GM12865 (cell line): ENCODE results near the gene GPR142.

Experiments
- DNase-seq: peaks from one replicate; pipeline ENCODE4 v3.0.0; 2010; ENCODE audit warnings: low read depth
- H3K4me3 ChIP-seq: 2 replicates; pipeline ENCODE4 v1.5.1; 2011; ENCODE audit warnings: mild to moderate bottlenecking, low read depth, low read length, control low read depth
- TF ChIP-seq, protein P1 (sequence below): IDR thresholded peaks from 2 replicates; pipeline ENCODE4 v1.5.1; 2011; ENCODE audit warnings: low read length, control low read depth, low read depth, inconsistent platforms; ENCODE audit not compliant: insufficient read depth; ENCODE audit errors: missing control alignments

The GPR142 gene, protein sequence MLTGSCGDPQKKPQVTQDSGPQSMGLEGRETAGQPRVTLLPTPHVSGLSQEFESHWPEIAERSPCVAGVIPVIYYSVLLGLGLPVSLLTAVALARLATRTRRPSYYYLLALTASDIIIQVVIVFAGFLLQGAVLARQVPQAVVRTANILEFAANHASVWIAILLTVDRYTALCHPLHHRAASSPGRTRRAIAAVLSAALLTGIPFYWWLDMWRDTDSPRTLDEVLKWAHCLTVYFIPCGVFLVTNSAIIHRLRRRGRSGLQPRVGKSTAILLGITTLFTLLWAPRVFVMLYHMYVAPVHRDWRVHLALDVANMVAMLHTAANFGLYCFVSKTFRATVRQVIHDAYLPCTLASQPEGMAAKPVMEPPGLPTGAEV

DNA sequence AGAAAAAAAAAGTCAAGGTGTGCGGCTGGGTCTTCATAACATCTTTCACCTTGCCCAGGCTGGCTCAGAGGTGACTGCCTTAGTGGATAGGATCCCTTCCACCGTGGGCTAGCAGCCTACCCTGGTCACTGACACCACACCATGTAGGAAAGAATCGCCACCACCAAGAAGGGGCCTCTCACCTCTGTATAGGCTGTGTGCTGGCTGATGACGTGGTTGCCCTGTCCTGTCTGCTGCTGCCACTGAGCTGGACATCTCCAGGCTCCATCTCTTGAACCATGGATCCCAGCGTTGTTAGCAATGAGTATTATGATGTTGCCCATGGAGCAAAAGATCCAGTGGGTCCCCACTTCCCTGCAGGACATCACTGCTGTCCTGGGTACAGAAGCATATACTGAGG lies at the start of gene GPR142:
TSS of gene GPR142 (plus strand) at position 301 of the 400 bp plus-strand sequence. CDS start 2,035 bp downstream, outside the sequence.
- H3K4me3 ChIP-seq: no peak within 1 kb of the TSS
- TF ChIP-seq, protein P1, sequence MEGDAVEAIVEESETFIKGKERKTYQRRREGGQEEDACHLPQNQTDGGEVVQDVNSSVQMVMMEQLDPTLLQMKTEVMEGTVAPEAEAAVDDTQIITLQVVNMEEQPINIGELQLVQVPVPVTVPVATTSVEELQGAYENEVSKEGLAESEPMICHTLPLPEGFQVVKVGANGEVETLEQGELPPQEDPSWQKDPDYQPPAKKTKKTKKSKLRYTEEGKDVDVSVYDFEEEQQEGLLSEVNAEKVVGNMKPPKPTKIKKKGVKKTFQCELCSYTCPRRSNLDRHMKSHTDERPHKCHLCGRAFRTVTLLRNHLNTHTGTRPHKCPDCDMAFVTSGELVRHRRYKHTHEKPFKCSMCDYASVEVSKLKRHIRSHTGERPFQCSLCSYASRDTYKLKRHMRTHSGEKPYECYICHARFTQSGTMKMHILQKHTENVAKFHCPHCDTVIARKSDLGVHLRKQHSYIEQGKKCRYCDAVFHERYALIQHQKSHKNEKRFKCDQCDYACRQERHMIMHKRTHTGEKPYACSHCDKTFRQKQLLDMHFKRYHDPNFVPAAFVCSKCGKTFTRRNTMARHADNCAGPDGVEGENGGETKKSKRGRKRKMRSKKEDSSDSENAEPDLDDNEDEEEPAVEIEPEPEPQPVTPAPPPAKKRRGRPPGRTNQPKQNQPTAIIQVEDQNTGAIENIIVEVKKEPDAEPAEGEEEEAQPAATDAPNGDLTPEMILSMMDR: no peak
- no peak for DNase-seq

DNA sequence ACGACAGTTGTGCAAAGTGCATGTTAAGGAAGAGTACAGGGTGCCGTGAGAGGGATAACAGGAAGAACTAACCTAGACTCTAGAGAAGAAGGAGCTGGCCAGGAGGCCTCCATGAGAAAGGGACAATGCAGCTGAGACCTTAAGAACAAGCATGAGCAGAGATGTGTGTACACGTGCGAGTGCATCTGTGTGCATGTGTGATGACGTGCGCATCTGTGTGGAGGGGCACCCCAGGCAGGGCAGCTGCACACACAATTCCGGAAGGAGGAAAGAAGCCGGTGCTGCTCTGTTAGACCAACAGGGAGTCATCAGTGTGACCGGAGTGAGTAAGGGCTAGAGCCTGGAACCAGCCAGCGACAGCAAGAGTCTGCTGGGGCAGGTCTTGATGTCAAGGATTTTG lies 48.9 kb upstream of the GPR142 start:
- H3K4me3 ChIP-seq: no peak overlapping the region
- TF ChIP-seq, protein P1: no peak
- DNase-seq: no peak

DNA sequence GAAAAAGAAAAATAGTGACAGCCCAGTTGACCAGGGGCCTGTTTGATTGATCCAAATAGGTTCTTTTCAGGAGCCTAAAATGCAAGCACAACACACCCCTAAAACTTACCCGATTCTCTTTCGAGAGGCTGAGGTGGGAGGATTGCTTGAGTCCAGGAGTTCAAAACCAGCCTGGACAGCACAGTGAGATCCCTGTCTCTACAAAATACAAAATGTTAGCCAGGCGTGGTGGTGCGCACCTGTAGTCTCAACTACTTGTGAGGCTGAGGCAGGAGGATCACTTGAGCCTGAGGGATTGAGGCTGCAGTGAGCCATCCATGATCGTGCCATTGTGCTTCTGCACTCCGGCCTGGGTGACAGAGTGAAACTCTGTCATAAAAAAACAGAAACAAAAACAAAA lies 42.8 kb upstream of the GPR142 start:
- DNase-seq: no peak
- TF ChIP-seq, protein P1: no peak
- no peak overlapping the region for H3K4me3 ChIP-seq

DNA sequence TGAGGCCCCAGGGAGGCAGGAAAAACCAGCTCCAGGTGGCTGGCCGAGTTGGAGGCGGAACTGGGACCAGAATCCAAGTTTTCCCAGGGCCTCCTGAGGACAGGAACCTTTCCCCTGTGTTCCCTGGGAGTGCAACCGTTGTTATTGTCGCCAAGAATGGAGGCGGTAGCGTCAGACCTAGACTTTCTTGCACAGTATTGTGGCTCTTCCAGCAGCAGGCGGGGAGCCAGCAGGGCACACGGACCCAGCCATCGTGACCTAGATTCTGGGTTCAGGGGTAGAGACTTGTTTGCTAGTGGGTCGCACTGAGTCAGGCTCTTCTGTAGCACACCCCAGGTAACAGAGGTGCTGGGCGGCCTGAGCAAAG lies 41.9 kb upstream of the GPR142 start:
- no peak overlapping the region for H3K4me3 ChIP-seq
- no peak for DNase-seq
- TF ChIP-seq, protein P1: no peak

DNA sequence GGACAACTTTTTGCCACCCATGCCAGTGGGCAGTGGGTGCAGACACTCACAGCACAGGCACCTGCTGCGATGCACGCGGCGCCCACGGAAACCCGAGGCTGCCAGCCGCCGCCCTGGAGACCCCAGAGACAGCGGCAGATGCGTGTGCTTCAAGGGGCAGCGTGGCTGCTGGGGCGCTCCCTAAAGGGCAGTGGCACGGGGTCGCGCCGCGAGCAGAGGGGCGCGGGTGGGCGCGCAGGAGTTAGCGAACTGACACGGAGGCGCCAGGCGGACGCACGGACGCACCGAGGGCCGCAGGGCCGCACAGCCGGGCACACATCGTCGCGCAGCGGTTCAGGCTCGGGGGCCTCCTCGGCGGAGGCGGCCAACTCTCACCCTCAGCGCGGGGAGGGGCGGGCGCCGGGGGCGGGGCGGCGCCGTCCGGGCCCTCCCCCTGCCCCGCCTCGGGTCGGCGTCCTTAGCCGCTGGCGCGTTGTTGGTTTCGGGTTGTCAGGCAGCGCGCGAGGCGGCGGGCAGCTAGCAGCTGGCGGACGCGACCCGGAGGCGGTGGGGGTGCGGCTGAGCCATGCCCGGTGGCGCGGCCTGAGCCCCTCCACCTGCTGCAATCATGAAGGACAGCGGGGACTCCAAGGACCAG lies 41.4 kb upstream of the GPR142 start, which contains the start of gene KIF19:
TSS of gene KIF19 (plus strand) at position 484 of the 637 bp plus-strand sequence. CDS start at position 608, 124 bp downstream.
- peak within 1 kb of the TSS; percentile 8; the same call in 1 of the 2 replicates for H3K4me3 ChIP-seq
- TF ChIP-seq, protein P1: no peak
- peak; percentile 66 for DNase-seq

DNA sequence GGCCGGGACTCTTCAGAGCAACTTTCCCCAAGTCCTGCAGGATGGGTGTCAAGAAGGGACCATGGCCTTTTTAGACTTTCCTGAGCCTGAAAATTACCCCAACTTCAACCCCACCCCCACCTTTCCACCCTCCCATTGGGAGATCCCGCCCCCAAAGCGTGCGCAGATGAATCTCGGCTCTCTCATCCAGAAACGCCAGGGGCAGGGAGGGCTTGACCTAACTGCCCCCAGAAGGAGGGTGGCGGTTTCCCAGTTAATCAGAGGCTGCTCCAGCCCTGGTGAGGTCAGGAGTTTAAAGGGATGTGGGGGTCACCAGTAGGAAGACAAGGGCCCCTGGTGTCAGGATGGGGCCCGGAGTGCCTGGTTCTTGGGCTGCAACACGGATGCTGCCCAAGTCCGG lies 40.8 kb upstream of the GPR142 start:
- no peak overlapping the region for H3K4me3 ChIP-seq
- no peak for DNase-seq
- TF ChIP-seq, protein P1: no peak
